MM.1S (cell line): Measurements from ENCODE around the gene ELF5.

Experiments used
- DNase-seq: peaks from one replicate; pipeline ENCODE4 v3.0.0-alpha.2; 2015
- H2AFZ ChIP-seq: fragments of 300-600 bp; sonication (generic); 2 replicates; pipeline ENCODE4 v1.6.0; 2016; ENCODE audit warnings: antibody characterized with exemption, low read length
- H3F3A ChIP-seq: fragments of 300-600 bp; sonication (generic); 2 replicates; pipeline ENCODE4 v1.6.1; 2016; ENCODE audit warnings: mild to moderate bottlenecking, antibody characterized with exemption, low read length, moderate library complexity, mixed read lengths; ENCODE audit not compliant: insufficient read depth
- H3K27ac ChIP-seq: fragments of 300-600 bp; sonication (generic); 2 replicates; pipeline ENCODE4 v1.5.1; 2016; ENCODE audit warnings: mild to moderate bottlenecking, low read length
- H3K27me3 ChIP-seq: fragments of 300-600 bp; sonication (generic); replicated peaks from 2 replicates; pipeline ENCODE4 v1.6.0; 2016; ENCODE audit warnings: low read length; ENCODE audit not compliant: insufficient read depth
- H3K36me3 ChIP-seq: fragments of 300-600 bp; sonication (generic); replicated peaks from 2 replicates; pipeline ENCODE4 v1.6.1; 2016; ENCODE audit warnings: mild to moderate bottlenecking, low read length, mixed read lengths; ENCODE audit not compliant: insufficient read depth
- H3K4me1 ChIP-seq: fragments of 300-600 bp; sonication (generic); 2 replicates; pipeline ENCODE4 v1.6.1; 2016; ENCODE audit warnings: low read length, mixed read lengths
- H3K4me2 ChIP-seq: fragments of 300-600 bp; sonication (generic); 2 replicates; pipeline ENCODE4 v1.6.0; 2016; ENCODE audit warnings: low read depth, low read length
- H3K4me3 ChIP-seq: fragments of 300-600 bp; sonication (generic); 2 replicates; pipeline ENCODE4 v1.5.1; 2016; ENCODE audit warnings: low read length, mixed read lengths
- H3K79me2 ChIP-seq: fragments of 300-600 bp; sonication (generic); 2 replicates; pipeline ENCODE4 v1.6.1; 2016; ENCODE audit warnings: mixed run types, low read length, mixed read lengths
- H3K9ac ChIP-seq: fragments of 300-600 bp; sonication (generic); 2 replicates; pipeline ENCODE4 v1.6.1; 2016; ENCODE audit warnings: low read length, mixed read lengths
- H3K9me2 ChIP-seq: fragments of 300-600 bp; sonication (generic); replicated peaks from 2 replicates; pipeline ENCODE4 v1.6.1; 2016; ENCODE audit warnings: mild to moderate bottlenecking, low read length, mixed read lengths; ENCODE audit not compliant: insufficient read depth
- H3K9me3 ChIP-seq: fragments of 300-600 bp; sonication (generic); replicated peaks from 2 replicates; pipeline ENCODE4 v1.6.1; 2016; ENCODE audit warnings: mild to moderate bottlenecking, low read length, mixed read lengths; ENCODE audit not compliant: insufficient read depth
- H4K20me1 ChIP-seq: fragments of 300-600 bp; sonication (generic); 2 replicates; pipeline ENCODE4 v1.6.1; 2016; ENCODE audit warnings: mild to moderate bottlenecking, low read length, moderate library complexity, mixed read lengths; ENCODE audit not compliant: insufficient read depth
- EZH2 ChIP-seq: fragments of 300-600 bp; sonication (generic); optimal IDR thresholded peaks from 2 replicates; pipeline ENCODE3; 2017; ENCODE audit warnings: low read depth, mild to moderate bottlenecking, antibody characterized with exemption, low read length, mixed read lengths
- EZH2phosphoT487 ChIP-seq: fragments of 300-600 bp; sonication (generic); IDR thresholded peaks from 2 replicates; pipeline ENCODE4 v1.6.1; 2018; ENCODE audit warnings: antibody characterized with exemption, low read length
- TF ChIP-seq, protein P1 (sequence below): fragments of 300-600 bp; sonication (generic); IDR thresholded peaks from 2 replicates; pipeline ENCODE4 v1.5.1; 2016; ENCODE audit warnings: antibody characterized with exemption, low read length, mixed read lengths

Gene ELF5

DNA sequence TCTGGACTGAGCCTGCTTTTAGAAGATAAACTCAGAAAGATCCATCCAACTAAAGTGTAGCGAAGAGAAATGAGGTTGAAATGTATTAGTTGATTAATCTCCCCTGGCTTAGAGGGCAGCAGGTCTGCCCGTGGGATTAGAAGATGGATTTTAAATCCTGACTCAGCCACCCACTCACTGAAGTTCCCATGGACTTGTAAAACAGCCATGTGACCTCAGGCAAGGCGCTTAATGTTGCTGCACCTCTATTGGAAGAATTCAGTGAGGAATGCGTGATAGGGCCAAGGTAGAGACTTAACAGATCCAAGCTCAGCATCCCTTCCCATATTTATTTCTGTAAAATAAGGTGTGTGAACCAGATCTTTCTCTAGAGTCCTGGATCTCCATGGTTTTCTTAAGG, 45.1 kb upstream of the ELF5 start:
- no peak for DNase-seq
- H3K4me1 ChIP-seq, result no peaks in the 10 kb centered on the region
- no peak overlapping the region for H3K27ac ChIP-seq
- H3F3A ChIP-seq, result no peaks in the 10 kb centered on the region
- no peak overlapping the region for H3K9ac ChIP-seq
- no peaks in the 10 kb centered on the region for H3K36me3 ChIP-seq
- H3K9me2 ChIP-seq, result no peaks in the 10 kb centered on the region
- H3K4me2 ChIP-seq, result no peak overlapping the region
- TF ChIP-seq EZH2phosphoT487 (no peak), EZH2 (no peak)
- TF ChIP-seq, protein P1, sequence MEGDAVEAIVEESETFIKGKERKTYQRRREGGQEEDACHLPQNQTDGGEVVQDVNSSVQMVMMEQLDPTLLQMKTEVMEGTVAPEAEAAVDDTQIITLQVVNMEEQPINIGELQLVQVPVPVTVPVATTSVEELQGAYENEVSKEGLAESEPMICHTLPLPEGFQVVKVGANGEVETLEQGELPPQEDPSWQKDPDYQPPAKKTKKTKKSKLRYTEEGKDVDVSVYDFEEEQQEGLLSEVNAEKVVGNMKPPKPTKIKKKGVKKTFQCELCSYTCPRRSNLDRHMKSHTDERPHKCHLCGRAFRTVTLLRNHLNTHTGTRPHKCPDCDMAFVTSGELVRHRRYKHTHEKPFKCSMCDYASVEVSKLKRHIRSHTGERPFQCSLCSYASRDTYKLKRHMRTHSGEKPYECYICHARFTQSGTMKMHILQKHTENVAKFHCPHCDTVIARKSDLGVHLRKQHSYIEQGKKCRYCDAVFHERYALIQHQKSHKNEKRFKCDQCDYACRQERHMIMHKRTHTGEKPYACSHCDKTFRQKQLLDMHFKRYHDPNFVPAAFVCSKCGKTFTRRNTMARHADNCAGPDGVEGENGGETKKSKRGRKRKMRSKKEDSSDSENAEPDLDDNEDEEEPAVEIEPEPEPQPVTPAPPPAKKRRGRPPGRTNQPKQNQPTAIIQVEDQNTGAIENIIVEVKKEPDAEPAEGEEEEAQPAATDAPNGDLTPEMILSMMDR, result no peak
- no peak overlapping the region for H3K4me3 ChIP-seq
- H2AFZ ChIP-seq, result no peak overlapping the region
- no peaks in the 10 kb centered on the region for H4K20me1 ChIP-seq
- H3K27me3 ChIP-seq, result no peaks in the 10 kb centered on the region
- H3K79me2 ChIP-seq, result no peaks in the 10 kb centered on the region
- H3K9me3 ChIP-seq, result no peaks in the 10 kb centered on the region

DNA sequence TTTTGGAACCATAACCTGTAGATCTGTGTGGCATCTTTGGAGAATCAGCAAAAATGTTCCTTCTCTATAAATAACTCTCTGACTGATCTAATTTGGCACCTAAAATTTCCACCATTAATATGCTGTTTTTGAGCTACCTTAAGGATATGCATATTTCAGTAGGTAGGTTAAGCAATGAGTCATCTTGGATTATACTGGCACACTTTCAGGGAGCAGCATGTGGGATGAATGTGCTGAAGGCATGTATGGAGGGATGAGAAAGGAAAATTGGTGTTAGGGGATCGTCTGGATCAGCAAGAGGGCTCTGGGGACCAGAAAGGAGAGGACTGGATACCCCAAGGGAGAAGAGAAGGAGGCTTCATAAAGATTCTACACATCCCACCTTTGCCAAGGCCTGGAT, 44.6 kb upstream of the ELF5 start:
- Histone ChIP-seq H3F3A (no peaks in the 10 kb centered on the region), H3K4me1 (no peaks in the 10 kb centered on the region), H2AFZ (no peak overlapping the region)

DNA sequence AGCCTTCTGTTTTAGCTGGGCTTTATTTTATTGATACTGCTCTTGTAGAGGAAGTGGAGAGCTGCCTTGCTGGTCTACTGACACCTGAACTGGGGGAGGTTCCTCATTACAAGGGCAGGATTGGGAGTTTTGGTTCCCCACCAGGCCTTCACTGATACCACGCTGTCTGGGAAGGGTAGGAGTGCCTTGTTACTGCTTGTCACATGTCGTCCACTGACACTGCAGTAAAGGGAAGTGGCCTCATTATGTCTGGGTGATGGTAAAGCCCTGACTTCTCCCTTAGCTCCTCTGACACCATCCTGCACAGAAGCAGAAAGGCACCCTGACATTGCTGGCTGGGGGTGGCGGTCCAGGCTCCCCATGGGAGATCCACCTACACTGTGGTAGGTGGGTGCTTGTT, 38.7 kb upstream of the ELF5 start:
- TF ChIP-seq EZH2phosphoT487 (no peak), EZH2 (no peak)
- TF ChIP-seq, protein P1, result no peak
- Histone ChIP-seq H3K4me3 (no peak overlapping the region), H3K9ac (no peak overlapping the region), H2AFZ (no peak overlapping the region), H3K4me2 (no peak overlapping the region), H4K20me1 (no peaks in the 10 kb centered on the region), H3K9me3 (no peaks in the 10 kb centered on the region), H3K9me2 (no peaks in the 10 kb centered on the region), H3K4me1 (peaks cover under 1% of the 10 kb centered on the region; the same call in 1 of the 2 replicates), H3F3A (no peaks in the 10 kb centered on the region), H3K27ac (no peak overlapping the region), H3K27me3 (no peaks in the 10 kb centered on the region), H3K79me2 (no peaks in the 10 kb centered on the region), H3K36me3 (no peaks in the 10 kb centered on the region)
- DNase-seq, result no peak

More for the DNA sequence above, 44.6 kb upstream of the ELF5 start:
- Histone ChIP-seq H3K79me2 (no peaks in the 10 kb centered on the region), H3K36me3 (no peaks in the 10 kb centered on the region), H3K27ac (no peak overlapping the region), H3K9ac (no peak overlapping the region), H3K9me2 (no peaks in the 10 kb centered on the region), H3K4me3 (no peak overlapping the region), H3K9me3 (no peaks in the 10 kb centered on the region), H4K20me1 (no peaks in the 10 kb centered on the region), H3K4me2 (no peak overlapping the region), H3K27me3 (no peaks in the 10 kb centered on the region)
- DNase-seq, result no peak
- no peak for TF ChIP-seq EZH2
- TF ChIP-seq EZH2phosphoT487, result no peak
- TF ChIP-seq, protein P1, result no peak
